GM19468 (cell line): ENCODE results near the gene EPB41L2.

Experiments
- ATAC-seq: cut with Tn5 transposase; IDR thresholded peaks from one replicate; pipeline ENCODE4 v1.9.1; 2021; ENCODE audit warnings: mild to moderate bottlenecking, moderate library complexity, moderate number of reproducible peaks; ENCODE audit not compliant: unreplicated experiment; ENCODE audit errors: extremely low read depth

EPB41L2 gene

DNA sequence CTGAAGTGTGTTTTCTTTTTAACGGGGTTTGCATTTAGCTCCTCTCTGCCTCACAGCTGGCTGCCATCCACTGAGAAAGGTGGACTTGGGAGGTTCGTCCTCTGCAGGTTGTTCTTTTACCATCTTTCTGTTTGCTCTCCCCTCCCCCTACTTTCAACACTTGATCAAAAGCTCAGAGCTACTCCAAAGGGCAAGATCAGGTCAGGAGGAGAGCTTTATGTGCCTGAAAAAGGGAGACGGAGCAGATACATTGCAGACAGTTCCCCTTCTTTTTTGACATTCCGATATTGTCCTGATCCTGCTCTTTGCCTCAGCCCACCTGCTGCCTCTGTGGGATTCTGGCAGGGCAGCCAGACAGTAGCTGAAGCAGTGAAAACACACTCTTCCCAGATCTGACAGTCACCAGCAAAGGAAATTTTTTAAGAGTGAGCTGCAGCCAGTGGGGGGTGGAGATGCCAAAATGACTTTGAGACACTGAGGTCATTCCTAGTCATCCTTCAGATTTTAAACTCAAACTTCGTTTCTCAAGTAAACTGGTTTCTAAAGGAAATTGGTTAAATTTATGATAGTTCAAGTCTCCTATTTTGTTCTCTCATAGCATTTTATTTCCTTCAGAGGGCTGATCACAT lies 209.4 kb downstream of the EPB41L2 start:
- ATAC-seq = no peak

DNA sequence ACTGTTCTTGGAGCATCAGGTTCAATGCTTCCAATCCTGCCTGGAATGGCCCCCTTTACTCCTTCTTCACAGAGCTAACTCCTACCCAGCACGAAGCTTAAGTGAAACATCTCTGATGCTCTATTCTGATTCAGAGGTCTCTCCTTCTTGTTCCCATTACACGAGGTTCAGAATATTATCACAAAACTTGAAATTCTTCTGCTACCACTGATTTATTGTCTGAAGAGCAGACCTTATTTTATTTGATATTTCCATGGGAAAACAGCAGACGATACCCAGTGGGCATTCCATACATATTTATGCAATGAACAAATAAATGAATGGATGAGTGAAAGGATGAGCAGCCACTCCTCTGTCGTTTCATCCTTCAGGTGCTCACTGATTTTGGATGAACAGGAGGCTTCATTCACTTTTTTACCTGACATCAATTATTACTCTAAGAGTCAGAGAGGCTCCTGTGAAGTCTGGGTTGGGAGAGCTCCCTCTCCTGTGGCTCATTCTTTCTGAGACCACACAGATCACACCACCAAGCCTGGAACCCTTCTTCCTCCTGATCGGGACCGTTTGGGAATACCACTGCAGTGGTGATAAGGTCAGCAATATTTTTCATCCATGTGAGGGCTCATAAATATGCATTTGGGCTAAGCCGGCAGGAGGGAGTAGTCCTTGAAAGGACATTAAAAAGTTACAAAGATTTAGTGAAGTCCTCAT lies 210.0 kb downstream of the EPB41L2 start:
- ATAC-seq = no peak

DNA sequence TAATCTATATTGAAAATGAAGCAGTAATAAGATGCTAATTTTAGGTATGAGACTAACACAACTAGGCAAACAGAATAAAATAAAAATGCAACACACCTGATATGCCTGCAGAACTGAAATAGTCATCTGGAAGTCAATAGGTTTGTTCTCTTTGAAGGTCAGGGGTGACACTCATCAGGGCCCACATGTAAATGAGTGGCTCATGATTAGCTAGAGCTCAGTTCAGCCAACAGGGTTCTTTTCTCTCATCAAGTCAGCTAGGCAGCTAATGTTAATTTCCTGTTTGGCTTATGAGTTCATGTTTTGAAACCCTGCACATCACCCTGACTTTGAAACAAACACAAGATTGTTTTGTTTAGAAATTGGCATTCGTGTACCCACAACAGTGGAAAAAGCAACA lies 212.0 kb downstream of the EPB41L2 start:
- no peak for ATAC-seq

DNA sequence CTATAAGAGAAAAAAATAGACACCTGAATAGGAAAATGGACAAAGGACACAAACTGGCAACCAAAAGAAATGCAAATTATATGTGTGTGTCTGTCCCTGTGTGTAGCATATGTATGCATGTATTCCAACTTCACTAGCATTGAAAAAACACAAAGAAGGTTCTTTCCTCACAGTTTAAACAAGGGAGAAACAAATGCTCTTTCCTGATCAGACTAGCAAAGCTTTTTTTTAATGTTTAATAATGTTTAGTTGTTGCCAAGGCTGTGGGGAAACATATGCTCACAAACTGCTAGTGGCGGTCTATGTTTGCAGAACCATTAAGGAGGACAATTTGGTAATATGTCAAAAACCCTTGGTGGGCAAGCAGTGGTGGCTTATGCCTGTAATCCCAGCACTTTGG lies 213.5 kb downstream of the EPB41L2 start:
- no peak for ATAC-seq

DNA sequence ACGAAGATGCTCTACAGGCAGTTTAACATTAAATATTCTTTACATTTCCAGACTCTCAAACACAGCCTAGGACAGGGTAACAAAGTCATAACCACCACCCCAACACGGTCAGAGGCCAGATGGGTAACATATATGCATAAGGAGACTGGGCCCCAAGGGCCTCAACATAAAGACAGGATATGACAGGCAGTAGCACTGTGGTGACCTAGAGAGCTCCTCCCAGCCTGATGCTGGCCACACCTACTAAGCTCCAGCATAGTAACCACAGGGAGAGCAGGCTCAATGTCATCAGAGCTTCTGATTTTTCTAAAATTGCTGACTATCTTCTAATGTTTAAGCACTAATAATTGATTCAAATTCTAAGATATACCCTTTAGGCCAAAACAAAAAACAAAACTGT lies 214.1 kb downstream of the EPB41L2 start:
- ATAC-seq = peak; percentile 36

DNA sequence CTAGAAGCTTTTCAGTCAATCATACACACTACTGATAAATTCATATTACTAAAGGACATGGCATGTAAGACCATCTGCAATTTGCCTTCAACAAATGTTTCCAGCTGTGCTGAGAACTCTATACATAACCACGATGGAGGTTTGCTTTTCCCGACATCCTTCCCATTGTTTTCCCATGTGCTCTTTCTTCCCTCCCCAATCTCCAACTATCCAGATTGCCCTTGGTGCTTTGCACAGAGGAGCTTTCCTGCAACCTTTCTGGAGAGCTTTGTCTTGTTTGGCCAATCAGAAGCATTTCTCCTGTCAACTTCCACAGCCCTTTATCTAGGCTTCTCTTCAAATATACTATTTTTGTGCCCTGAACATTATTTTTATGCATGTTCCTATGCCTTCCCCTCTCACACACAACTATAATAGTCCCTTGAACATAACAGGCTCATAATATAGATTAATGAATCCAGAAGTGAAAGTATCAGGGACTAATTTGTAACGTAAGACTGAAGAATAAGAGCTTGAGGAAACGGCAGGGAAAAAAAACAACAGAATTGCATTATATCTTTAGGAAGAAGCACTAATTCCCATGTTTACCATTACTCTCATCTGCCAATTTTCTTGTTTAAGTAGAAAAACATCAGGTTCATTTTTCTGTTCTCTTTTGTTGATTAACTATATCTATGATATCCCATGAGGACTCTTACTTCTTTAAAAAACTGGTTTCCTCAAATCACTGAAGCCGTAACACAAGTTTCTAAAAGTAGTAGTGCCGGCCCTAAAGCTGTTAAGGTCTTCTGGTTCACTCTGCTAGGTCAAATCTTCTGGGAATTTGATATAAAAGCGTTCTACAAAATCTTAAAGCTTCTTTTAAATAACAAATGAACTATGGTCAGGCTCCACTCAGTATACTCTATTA lies 215.8 kb downstream of the EPB41L2 start:
- no peak for ATAC-seq

DNA sequence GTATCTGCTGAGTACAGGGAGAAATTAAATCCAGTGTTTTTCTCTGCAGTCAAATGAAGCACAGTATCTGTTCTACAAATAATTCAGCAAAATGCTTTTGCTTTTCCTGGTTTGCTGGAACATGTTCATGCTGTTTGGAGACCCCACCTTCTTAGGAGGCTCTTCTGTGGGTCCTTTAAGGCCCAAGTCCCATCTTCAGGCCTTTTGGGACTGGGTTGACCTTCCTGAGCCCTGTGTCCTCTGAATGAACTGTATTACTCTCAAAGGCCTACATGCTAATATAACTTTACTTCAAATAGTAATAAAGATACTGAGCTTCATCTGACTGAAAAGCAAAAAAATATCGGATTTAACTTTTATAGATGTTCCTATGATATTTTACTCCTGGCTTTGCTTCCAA lies 216.5 kb downstream of the EPB41L2 start:
- ATAC-seq = no peak

DNA sequence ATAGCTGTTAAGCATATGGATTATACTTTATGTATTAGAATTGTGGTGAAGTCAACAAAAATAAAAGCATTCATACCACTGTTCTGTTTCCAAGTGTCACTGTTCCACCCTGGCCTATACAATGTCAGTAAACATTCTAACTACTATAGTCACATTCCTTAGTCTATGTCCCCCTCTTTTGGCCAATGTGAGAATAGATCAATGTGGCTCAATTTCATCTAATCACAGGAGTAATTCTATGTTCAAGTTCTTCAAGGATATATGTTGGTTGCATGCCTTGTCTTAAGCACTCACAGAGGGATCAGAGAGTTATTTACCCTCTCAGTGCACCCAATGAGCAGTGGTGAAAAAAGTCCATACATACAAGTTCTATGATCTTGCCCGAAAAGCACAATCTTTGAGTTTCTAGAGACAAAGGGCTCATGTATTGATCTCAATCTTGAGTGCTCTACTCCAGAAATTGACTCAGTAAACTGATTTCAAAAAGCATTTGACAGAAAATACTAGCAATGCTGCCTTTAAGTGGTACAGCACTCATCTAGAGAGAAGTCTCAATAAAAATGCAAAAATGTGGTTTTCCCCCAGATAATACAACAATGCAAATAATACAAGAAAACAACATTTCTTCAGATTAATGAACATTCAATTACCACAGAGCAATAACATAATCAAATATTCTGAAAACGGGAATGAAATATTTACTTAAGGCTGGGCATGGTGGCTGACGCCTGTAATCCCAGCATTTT lies 219.3 kb downstream of the EPB41L2 start:
- peak; percentile 64 for ATAC-seq

DNA sequence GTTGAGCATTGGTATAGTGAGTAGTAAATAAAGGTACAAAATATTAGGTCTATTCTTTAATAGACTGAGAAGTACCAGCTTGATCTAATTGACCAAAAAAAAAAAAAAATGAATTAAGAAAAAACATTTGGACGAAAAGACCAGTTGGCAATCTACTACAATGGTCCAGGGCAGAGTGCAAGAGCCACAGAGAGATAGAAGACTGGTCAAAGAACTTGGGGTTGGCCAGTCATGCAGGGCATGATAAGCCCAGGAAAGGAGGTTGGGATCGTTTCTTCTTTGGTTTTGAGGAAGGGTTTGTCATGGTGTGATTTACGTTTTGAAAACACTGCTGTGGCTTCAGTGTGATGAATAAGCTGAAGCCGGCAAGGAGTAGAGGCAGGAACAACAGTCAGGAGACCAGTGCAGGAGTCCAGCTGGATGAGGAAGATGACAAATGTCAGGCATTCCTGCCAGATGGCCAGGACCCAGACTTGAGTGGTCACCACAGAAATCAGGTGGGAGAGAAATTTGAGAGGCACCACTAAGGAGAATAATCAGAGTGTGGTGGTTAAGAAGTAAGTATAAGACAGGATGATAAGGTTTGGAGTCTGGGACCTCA lies 221.8 kb downstream of the EPB41L2 start:
- ATAC-seq = no peak

DNA sequence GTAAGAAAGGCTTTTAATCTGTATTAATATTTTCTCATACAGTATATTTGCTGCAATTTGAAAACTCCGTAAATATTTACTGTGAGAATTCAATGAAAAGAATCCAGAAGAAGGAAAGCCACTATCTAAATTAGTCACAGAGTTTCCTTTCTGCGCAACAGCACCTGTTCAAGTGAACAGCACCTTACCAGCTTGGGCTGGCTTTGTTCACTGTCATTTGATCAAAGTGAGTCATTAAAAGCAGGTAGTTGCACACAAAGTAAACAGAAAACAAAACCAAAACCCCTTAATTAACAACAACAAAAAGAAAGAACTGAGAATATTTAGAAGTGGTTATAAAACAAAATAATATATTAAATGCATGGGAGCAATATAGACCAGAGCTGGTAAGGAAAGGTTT lies 223.0 kb downstream of the EPB41L2 start:
- ATAC-seq = no peak

DNA sequence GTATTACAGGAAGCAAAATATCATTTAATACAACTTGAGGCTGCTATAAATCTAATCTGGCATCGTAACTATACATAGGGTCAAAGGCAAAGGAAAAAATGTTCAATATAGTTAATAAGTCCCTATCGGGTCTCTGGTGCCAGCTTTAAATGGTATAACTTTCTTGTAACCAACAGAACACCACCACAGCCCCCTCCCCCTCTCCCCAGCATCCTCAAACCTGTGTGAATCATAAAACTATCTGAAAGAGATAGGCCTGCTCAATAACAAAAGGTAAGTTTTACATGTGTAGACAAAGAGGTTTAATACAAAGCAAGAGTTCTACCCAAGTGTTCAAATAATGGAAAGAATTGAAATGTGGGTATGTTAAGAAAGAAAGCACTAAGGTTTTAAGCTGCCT lies 223.7 kb downstream of the EPB41L2 start:
- no peak for ATAC-seq

DNA sequence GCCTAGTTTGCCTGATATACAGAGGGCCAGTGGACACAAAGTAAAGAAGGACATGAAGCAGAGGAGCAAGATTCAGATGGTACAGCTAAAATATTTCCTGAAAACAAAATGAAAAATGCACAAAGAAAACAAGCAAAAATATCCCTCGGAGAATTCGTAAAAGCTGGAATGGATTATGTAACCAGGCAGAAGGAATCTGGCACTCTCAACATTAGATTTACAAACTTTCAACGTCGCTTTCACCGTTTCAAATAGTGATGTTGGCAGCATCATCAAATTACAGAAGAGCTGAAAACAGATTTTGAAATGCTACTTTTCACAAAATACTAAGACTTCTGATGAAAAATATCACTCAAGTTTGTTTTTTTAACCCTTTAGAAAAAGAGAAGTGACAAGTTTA lies 224.1 kb downstream of the EPB41L2 start:
- ATAC-seq = no peak

DNA sequence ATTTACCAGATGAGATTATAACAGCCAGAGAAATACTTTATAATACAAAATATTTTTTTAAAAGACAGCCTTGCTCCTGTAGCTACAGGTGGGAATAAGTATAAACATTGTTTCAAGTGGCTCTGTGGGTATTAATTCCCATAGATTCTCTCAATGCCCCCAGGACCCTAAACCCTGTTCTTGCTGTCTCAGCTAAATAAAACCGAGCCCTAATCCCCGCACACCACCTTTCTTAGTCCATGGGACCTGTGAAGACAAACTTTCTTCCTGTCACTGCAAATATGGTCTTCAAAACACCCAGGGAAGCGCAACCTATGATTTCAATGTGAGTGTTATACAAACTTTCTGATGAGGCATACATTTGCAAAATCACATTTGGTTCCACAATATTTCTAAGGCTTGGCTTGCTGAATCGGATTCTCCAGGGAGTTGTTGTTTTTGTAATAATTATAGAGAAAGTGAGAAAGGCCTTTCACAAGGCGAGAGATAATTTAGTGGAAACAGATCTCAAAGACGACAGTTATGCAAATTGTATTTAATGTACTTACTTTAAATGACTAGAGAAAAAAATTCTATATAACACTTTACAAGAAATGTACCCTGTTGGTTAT lies 224.7 kb downstream of the EPB41L2 start:
- ATAC-seq = no peak

DNA sequence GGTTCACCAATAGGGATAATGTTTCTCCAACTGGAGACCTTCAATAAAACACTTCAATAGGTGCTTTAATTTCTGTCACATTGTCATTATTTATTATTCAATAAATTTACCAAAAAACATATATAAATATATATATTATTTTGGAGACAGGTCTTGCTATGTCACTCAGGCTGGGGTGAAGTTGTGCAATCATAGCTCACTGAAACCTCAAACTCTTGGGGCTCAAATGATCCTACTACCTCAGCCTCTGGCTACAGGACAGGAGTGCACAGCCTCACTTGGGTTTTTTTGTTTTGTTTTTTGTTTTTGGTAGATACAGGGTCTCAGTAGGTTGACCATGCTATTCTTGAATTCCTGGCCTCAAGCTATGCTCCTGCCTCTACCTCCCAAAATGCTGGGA lies 226.0 kb downstream of the EPB41L2 start:
- ATAC-seq = no peak

DNA sequence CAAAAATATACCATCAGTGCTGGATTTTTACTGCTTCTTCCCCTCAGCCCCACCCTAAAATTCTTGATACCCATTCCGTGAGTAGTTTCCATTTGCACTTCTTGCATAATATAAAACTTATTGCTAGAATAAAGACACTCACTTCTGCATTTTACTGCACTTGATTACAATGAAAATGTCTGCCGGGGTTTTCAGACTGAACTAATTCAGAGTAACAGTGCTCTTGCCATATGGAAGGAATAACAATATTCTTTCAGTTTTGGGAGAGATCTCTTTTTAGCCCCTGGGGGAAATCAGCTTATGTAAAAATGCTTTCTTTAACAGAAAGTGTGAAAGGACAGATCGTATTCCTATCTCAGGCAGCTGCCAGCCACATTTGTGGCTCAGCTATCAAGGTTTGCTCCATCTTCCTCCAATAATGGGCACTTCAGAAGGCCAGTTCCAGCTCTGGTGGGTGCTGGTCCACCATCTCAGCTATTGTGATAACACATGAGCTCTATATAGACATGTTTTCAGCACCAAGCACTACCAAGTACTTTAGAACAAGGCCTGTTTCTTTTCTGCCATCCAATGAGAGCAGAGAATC lies 226.9 kb downstream of the EPB41L2 start:
- ATAC-seq = no peak

DNA sequence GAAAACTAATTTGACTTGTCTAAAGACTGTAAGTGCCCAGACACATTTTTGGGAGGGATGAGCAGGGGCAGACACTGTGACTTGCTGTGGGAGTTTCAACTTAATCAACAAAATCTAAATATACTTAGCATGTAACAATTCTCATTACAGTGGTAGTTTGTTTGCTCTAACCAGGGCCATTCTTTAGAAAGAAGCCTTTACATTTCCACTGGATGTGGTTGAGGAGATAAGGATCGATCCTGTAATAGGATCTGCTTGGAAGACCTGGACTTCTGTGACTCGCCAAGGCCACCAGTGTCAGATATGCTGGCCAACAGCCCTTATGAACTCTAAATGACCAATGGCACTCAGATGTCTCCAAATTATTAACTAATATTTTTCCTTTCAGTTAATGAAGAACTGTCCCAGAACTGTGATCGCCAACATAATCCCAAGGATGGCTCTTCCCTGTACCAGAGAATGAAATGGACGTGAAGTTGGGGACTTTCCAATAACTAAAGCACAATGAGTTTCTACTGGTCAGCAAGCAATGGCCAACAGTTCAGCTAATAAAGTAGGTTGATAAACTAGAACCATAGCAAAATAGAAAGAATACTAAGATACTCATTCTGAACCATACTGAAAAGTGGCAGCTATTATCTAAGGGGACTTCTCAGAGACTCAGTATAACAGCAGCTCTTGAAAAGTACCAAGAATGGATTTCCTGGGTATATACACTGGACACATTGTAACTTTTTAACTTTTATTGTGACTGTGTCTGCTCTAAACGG lies 228.4 kb downstream of the EPB41L2 start:
- ATAC-seq = no peak

DNA sequence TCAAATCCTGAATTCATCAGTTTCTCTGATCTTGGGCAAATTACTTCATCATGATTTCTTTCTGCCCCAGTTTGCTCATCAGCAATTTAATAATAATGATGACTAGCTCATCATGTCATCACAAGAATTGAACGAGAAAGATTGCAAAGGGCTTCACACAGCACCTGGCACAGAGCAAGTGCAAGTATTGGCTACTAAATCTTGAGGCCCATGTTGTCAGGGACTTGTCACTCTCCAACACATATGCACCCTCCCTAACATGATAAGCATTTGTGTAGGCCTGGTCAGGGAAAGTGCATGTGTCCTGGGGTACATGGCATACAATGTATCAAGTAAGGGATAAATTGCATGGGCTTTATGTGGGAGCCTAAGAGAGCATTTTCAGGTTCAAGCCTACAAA lies 229.5 kb downstream of the EPB41L2 start:
- ATAC-seq = no peak

DNA sequence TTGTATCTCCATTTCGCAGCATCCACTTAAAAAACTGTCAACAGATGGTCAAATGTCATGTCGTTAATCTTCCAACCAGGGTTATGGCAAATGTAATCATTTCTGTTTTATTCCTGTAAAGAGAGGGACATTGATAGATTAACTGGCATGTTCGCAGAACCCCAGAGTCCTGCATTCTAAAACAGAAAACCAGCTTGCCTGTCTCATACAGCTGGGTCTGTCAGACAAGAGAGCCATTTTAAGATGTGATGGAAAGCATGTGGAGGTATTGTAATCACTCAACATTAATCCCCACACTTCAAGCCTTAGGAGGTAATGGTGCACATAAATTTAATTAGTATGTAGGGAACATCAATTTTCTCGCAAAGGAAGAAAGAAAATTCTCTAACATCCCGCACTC lies 231.4 kb downstream of the EPB41L2 start:
- ATAC-seq = no peak
